Panc1 (cell line): ENCODE data around the gene FAM221B. TPM values are rescaled to one million over a fixed set of nuclear protein-coding genes. Genes with fewer than 3 reads are reported as not detected.

ENCODE experiments used
- ATAC-seq: fragments of 200-7000 bp; cut with Tn5 transposase; 2 replicates; pipeline ENCODE4 v1.9.1; 2020; ENCODE audit warnings: mild to moderate bottlenecking, moderate library complexity
- BruUV-seq: library from RNA; stranded (reverse); fragments of 400-500 nt; replicated peaks from 2 replicates; lab custom pipeline; 2021; lab: Mats Ljungman, UMichigan
- CTCF ChIA-PET: fragments of 300-600 bp; sonication (Branson Sonifier 250); formaldehyde crosslinking; loops from one replicate; lab custom pipeline; 2022; ENCODE audit warnings: antibody characterized with exemption; lab: Charles Lee
- POLR2A ChIA-PET: fragments of 300-600 bp; sonication (Branson Sonifier 250); formaldehyde crosslinking; loops from one replicate; lab custom pipeline; 2022; ENCODE audit warnings: antibody characterized with exemption; lab: Charles Lee
- DNase-seq: peaks from one replicate; pipeline ENCODE4 v3.0.0-alpha.2; 2010; ENCODE audit warnings: low read depth, low spot score
- H3K27ac ChIP-seq: 2 replicates; pipeline ENCODE4 v1.5.1; 2011; ENCODE audit warnings: mild to moderate bottlenecking, low read length, inconsistent platforms
- H3K27me3 ChIP-seq: fragments of 200-500 bp; sonication (Bioruptor generic); 2 replicates; pipeline ENCODE4 v1.6.0; 2014; ENCODE audit warnings: low read length, inconsistent platforms; ENCODE audit not compliant: control insufficient read depth, insufficient read depth
- H3K36me3 ChIP-seq: fragments of 200-500 bp; sonication (Bioruptor generic); 2 replicates; pipeline ENCODE4 v1.5.1; 2014; ENCODE audit warnings: inconsistent platforms, mild to moderate bottlenecking, low read length, moderate library complexity; ENCODE audit not compliant: control insufficient read depth, insufficient read depth
- H3K4me1 ChIP-seq: 2 replicates; pipeline ENCODE4 v1.5.1; 2011; ENCODE audit warnings: inconsistent platforms, mild to moderate bottlenecking, low read length, moderate library complexity; ENCODE audit not compliant: control insufficient read depth, insufficient read depth
- H3K4me3 ChIP-seq, 2 experiments: 2 replicates each; pipeline ENCODE4 v1.5.1; 2011 to 2012; ENCODE audit warnings: low read depth in 2 of 2, low read length in 2 of 2, mild to moderate bottlenecking in 2 of 2, inconsistent platforms in 1 of 2, moderate library complexity in 1 of 2
- H3K9me3 ChIP-seq: fragments of 200-500 bp; sonication (Bioruptor generic); 2 replicates; pipeline ENCODE4 v1.5.1; 2014; ENCODE audit warnings: low read depth, mild to moderate bottlenecking, inconsistent platforms, low read length, moderate library complexity; ENCODE audit not compliant: control insufficient read depth, insufficient read depth
- POLR2AphosphoS5 ChIP-seq: IDR thresholded peaks from 2 replicates; pipeline ENCODE4 v1.6.1; 2012; ENCODE audit warnings: mild to moderate bottlenecking, low read depth, low read length, moderate library complexity
- SIN3A ChIP-seq: IDR thresholded peaks from 2 replicates; pipeline ENCODE4 v1.6.1; 2012; ENCODE audit warnings: low read depth, mild to moderate bottlenecking, low read length, moderate library complexity, borderline replicate concordance; ENCODE audit not compliant: insufficient read depth
- TCF7L2 ChIP-seq: IDR thresholded peaks from 2 replicates; pipeline ENCODE4 v1.6.1; 2011; ENCODE audit warnings: mild to moderate bottlenecking, low read depth, low read length, inconsistent platforms
- in situ Hi-C: cut with HindIII; loops from 2 replicates; pipeline ENCODE4 v1.10.0; 2016; ENCODE audit warnings: low sequenced_read_pairs, low pct_unique_long_range_greater_than_20kb
- intact Hi-C: fragments of 100-400 bp; cut with micrococcal nuclease; formaldehyde crosslinking; loops from one replicate; pipeline ENCODE4 v1.10.0; 2022; ENCODE audit not compliant: unreplicated experiment
- total RNA-seq: library from RNA; stranded (reverse); gene quantifications from one replicate; pipeline ENCODE4 v1.2.1, GENCODE V29; 2021; ENCODE audit not compliant: unreplicated experiment
- TF ChIP-seq, protein P1 (sequence below): fragments of 450-650 bp; IDR thresholded peaks from 2 replicates; pipeline ENCODE4 v1.5.1; 2017; ENCODE audit warnings: mild to moderate bottlenecking
- TF ChIP-seq, protein P2 (sequence below), 2 experiments: IDR thresholded peaks; 2 replicates each; pipeline ENCODE4 v1.6.1; 2011 to 2012; ENCODE audit warnings: low read depth in 2 of 2, control low read depth in 1 of 2, low read length in 1 of 2, mild to moderate bottlenecking in 1 of 2, moderate library complexity in 1 of 2; ENCODE audit not compliant: insufficient read depth in 1 of 2

Gene FAM221B
- total RNA-seq, 1 experiment from 2014 or later: not detected

DNA sequence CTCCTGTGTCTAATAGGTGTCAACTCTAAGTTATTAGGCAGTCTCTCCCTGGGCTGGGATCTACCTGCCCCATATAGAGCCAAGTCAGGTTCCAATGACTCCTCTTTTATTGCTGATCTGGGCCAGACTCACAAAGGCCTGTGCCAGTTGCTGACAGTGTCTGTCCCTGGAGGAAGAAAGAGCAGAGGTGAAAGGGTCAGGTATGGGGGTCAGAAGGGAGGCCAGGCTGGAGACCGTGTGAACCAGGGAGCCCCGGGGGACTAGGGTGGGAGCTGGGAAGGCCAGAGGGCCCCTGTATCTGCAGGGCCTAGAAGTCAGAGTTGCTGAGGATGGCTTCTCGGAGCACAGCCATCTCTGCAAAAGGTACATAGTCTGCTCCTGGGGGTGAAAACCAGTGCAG is 10.2 kb downstream of the FAM221B start:
- TF ChIP-seq SIN3A: no peak
- TF ChIP-seq, protein P1, sequence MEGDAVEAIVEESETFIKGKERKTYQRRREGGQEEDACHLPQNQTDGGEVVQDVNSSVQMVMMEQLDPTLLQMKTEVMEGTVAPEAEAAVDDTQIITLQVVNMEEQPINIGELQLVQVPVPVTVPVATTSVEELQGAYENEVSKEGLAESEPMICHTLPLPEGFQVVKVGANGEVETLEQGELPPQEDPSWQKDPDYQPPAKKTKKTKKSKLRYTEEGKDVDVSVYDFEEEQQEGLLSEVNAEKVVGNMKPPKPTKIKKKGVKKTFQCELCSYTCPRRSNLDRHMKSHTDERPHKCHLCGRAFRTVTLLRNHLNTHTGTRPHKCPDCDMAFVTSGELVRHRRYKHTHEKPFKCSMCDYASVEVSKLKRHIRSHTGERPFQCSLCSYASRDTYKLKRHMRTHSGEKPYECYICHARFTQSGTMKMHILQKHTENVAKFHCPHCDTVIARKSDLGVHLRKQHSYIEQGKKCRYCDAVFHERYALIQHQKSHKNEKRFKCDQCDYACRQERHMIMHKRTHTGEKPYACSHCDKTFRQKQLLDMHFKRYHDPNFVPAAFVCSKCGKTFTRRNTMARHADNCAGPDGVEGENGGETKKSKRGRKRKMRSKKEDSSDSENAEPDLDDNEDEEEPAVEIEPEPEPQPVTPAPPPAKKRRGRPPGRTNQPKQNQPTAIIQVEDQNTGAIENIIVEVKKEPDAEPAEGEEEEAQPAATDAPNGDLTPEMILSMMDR: no peak
- TF ChIP-seq, protein P2, sequence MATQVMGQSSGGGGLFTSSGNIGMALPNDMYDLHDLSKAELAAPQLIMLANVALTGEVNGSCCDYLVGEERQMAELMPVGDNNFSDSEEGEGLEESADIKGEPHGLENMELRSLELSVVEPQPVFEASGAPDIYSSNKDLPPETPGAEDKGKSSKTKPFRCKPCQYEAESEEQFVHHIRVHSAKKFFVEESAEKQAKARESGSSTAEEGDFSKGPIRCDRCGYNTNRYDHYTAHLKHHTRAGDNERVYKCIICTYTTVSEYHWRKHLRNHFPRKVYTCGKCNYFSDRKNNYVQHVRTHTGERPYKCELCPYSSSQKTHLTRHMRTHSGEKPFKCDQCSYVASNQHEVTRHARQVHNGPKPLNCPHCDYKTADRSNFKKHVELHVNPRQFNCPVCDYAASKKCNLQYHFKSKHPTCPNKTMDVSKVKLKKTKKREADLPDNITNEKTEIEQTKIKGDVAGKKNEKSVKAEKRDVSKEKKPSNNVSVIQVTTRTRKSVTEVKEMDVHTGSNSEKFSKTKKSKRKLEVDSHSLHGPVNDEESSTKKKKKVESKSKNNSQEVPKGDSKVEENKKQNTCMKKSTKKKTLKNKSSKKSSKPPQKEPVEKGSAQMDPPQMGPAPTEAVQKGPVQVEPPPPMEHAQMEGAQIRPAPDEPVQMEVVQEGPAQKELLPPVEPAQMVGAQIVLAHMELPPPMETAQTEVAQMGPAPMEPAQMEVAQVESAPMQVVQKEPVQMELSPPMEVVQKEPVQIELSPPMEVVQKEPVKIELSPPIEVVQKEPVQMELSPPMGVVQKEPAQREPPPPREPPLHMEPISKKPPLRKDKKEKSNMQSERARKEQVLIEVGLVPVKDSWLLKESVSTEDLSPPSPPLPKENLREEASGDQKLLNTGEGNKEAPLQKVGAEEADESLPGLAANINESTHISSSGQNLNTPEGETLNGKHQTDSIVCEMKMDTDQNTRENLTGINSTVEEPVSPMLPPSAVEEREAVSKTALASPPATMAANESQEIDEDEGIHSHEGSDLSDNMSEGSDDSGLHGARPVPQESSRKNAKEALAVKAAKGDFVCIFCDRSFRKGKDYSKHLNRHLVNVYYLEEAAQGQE (IDR thresholded peaks at IDR 0.05; ENCODE audit: insufficient read depth in 1 of 2, low read depth in 2 of 2, low read length in 1 of 2): no peak
- no peak for TF ChIP-seq POLR2AphosphoS5
- TF ChIP-seq TCF7L2: no peak
- Histone ChIP-seq H3K36me3 (no peaks in the 10 kb centered on the region), H3K27me3 (peaks cover 3% of the 10 kb centered on the region; the same call in 1 of the 2 replicates), H3K27ac (no peak overlapping the region), H3K9me3 (no peaks in the 10 kb centered on the region), H3K4me3 (no peak overlapping the region), H3K4me1 (peaks cover 10% of the 10 kb centered on the region)
- DNase-seq: no peak
- ChIA-PET POLR2A (no interaction called here), CTCF (no interaction called here)
- in situ Hi-C loops: no loop called here
- ATAC-seq: no peak
- intact Hi-C loops: loop anchor here (10.0 kb wide), 1 partner anchor 164 kb away; the partner anchor contains the start of genes CCDC107, RMRP and SIT1
- BruUV-seq: no TSS peak

DNA sequence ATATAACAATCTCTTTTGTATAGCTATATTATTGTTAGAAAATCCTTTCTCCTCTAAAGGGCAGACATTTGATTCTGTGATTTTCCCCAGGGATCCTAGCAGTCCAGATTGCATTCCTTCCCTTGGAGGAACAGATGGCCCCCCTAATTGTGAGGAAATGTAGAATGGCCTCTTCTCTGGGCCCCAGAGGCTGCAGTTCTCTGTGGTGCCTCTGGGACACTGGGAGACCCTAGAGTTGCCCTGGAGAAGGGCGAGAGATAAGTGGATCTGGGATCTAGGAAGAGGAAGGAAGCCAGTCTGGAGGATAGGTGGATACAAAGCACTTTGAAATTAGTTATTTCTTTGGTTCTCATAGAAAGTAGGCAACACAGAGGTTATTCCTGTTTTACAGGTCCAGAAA is 11.8 kb downstream of the FAM221B start:
- Histone ChIP-seq H3K4me3 (no peak overlapping the region), H3K27ac (no peak overlapping the region), H3K4me1 (peaks cover 23% of the 10 kb centered on the region), H3K36me3 (no peaks in the 10 kb centered on the region), H3K9me3 (no peaks in the 10 kb centered on the region), H3K27me3 (peaks cover 3% of the 10 kb centered on the region; the same call in 1 of the 2 replicates)
- BruUV-seq: no TSS peak
- TF ChIP-seq POLR2AphosphoS5: no peak
- TF ChIP-seq, protein P1: 0 out of 2 replicates have a peak, but pooled peaks have one; percentile 20
- TF ChIP-seq, protein P2 (IDR thresholded peaks at IDR 0.05; ENCODE audit: insufficient read depth in 1 of 2, low read depth in 2 of 2, low read length in 1 of 2): no peak
- no peak for TF ChIP-seq TCF7L2
- TF ChIP-seq SIN3A: no peak
- in situ Hi-C loops (no loop called here), intact Hi-C loops (loop anchor here (10.0 kb wide), 1 partner anchor 162 kb away; the partner anchor contains the start of genes CCDC107, RMRP and SIT1)
- ChIA-PET CTCF (interaction anchor here (0.6 kb wide), 1 partner anchor 85 kb away, joined by 3 read pairs; no protein-coding TSS in a partner anchor), POLR2A (no interaction called here)
- ATAC-seq: no peak
- DNase-seq: no peak
